ENCODE data around the gene CHPF.
A peak's percentile ranks its signal among the peaks of the same experiment; 100 is the strongest.

Gene CHPF

GRCh38 chr2:219543596-219544358 is at the start of gene CHPF, which contains the start of gene TMEM198:
CHPF (minus strand) TSS chr2:219543809; CDS start chr2:219543538, 271 bp downstream.
TMEM198 (plus strand) TSS chr2:219544028; CDS start chr2:219544728, 700 bp downstream.
- DNase-seq (ENCODE audit: low read depth): peak; percentile 81

DNA sequence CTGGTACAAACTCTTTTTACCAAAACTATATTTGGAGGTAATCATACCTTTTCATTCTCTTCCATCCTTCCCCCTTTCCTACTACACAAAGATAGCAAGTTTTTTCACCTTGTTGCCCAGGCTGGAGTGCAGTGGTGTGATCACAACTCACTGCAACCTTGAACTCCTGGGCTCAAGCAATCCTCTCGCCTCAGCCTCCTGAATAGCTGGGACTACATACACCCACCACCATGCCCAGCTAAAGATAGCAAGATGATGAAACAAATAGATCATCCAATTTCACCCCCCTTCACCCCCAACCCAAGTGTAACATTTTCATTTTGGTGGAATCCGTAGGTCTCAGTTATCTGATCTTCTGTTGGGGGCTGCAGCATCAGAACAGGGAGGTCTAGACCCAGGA is 49.5 kb upstream of the CHPF start:
- no peak for DNase-seq (ENCODE audit: low read depth)

DNA sequence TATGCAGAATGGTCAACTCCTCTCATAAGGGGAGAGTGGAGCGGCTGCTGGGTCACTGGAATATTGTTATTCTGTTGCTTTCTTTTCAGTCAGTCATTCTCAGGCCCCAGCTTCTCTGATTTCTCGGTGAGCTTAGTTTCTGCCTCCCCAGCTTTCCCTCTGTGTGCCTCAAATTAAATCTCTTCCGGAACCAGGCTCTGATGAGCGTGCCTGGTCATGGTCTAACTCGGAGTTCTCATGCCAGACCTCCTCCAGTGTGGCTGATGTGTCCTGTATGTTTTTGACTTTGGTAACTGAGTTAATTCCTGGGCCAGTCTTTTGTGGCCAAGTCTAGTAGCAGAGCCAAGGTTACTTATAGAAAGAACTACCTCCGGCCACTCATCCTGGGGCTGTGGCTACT is 49.1 kb upstream of the CHPF start:
- DNase-seq (ENCODE audit: low read depth): no peak

DNA sequence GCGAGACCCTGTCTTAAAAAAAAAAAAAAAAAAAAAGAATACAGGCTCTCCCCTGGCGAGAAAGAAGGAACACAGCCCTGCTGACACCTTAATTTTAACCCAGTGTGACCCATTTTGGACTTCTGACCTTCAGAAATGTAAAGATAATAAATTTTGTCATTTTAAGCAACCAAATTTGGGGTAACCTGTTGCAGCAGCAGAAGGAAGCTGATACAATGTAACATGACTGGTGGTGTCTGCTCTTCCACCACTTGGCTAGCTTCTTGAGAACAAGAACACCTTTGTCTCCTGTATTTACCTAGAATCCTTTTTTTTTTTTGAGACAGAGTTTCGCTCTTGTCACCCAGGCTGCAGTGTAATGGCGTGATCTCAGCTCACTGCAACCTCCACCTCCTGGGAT is 47.5 kb upstream of the CHPF start:
- DNase-seq (ENCODE audit: low read depth): no peak

GRCh38 chr2:219581346-219581745 is 37.7 kb upstream of the CHPF start:
- DNase-seq (ENCODE audit: low read depth): no peak

DNA sequence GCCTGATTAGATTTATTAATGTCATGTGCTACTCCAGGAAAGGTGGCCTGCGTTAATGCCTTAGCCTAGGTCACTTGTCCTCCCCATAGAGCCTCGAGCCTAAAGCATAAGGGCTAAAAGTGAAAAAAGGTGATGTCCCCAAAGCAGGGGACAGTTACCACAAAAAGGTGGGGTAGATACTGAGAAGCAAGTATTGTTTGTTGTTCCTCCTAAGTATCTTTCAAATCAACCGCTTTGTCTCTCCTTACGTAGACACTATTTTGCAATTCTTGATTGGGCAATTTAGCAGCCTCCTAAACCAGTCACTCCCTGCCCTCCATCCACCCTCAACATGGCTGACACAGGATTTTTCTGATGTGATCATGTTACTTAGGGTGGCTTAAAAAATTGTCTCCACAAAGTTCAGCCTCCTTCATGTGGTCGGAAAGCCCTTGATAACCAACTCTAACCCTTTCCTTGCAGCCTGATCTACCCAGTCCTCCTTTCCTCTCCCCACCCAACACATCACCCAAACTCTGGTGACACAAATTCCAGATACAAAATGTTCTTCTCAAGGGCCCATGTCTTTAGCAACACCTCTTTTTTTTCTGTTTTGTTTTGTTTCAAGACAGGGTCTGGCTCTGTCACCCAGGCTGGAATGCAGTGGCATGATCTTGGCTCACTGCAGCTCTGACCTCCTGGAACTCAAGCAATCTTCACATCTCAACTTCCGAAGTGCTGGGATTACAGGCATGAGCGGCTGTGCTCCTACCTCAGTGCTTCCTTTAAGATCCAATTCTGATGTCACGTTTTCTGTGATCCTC is 35.4 kb upstream of the CHPF start:
- DNase-seq (ENCODE audit: low read depth): no peak

DNA sequence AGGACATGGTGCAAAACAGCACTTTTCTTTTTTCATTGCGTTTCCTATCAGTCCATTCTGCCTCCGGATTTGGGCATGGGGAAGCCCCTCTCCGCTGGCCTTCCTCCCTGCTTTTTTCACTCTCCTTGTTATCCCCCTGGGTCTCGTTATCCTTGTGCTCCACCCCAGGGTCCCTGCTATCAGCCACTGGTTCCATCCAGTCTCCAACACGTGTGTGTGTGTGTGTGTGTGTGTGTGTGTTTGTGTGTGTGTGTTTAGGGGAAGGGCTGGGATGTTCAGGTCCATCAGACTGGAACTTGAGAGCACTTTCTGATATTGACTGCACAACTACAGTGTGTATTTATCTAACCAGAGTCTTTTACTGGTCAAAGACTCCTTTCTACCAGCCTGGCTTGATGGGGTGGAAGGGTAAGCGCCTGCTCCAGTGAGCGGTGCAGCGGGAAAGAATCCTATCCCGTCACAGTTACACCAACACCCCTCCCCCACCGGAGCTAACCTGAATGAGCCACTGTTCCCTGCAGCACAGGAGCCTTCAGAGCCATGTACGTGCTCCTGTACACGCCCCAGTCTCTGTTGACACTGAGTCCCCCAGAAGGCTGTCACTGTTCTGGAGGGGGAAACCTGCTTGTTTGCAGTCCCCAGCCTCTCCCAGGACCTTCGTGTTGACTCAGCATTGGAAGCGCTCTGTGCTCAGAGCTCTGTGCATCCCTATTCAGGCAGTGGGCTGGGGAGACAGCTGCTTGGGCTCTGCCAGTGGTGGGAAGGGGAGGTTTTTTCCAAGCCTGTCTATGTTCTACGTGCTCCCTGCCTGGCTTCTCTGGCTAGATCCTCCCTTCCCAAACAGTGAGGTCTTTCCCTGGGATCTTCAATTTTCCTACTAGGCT is 33.1 kb upstream of the CHPF start:
- DNase-seq (ENCODE audit: low read depth): no peak

- no peak for DNase-seq (ENCODE audit: low read depth)
These were observed 32.2 kb upstream of the CHPF start for GRCh38 chr2:219575566-219576504.

DNA sequence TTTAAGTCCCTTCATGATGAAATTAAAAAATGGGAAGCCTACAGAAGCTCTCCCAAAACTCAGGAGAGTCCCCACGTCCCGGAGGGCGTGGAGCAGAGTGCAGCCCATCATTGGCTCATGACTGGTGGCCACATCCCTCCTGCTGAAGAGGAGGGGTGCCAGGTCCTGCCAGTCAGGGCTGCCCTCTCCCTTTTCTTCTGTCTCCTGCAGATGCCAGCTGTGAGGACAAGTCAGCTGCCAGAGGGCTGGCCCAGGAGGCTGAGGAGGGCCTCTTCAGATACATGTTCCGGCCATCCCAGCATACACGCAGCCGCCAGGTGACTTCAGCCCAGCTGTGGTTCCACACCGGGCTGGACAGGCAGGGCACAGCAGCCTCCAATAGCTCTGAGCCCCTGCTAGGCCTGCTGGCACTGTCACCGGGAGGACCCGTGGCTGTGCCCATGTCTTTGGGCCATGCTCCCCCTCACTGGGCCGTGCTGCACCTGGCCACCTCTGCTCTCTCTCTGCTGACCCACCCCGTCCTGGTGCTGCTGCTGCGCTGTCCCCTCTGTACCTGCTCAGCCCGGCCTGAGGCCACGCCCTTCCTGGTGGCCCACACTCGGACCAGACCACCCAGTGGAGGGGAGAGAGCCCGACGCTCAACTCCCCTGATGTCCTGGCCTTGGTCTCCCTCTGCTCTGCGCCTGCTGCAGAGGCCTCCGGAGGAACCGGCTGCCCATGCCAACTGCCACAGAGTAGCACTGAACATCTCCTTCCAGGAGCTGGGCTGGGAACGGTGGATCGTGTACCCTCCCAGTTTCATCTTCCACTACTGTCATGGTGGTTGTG is 31.1 kb upstream of the CHPF start:
- no peak for DNase-seq (ENCODE audit: low read depth)

- no peak for DNase-seq (ENCODE audit: low read depth)
These were observed 29.6 kb upstream of the CHPF start for GRCh38 chr2:219573166-219573565.

DNA sequence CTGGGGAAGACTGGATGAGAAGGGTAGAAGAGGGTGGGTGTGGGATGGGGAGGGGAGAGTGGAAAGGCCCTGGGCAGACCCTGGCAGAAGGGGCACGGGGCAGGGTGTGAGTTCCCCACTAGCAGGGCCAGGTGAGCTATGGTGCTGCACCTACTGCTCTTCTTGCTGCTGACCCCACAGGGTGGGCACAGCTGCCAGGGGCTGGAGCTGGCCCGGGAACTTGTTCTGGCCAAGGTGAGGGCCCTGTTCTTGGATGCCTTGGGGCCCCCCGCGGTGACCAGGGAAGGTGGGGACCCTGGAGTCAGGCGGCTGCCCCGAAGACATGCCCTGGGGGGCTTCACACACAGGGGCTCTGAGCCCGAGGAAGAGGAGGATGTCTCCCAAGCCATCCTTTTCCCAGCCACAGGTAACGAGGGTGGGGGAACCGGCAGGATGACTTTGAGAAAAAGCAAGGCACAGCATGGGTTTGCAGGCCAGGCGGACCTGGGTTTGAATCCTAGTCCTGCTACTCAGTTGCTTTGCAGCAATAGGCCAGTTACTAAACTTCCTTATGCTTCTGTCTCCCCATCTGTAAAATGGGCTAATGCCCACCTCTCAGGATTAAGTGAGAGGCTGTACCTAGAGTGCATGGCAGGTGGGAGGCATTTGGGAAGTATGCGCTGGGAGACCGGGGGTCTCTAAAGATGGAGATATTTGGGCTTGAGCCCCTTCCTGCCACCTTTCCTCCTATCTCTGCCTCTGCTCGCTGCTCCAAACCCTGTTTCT is 28.8 kb upstream of the CHPF start, which contains the start of gene INHA:
Gene INHA, plus strand, starts transcription at position 74 of the 765 bp plus-strand sequence. Its CDS starts 65 bp downstream, at position 139.
- DNase-seq (ENCODE audit: low read depth): no peak

DNA sequence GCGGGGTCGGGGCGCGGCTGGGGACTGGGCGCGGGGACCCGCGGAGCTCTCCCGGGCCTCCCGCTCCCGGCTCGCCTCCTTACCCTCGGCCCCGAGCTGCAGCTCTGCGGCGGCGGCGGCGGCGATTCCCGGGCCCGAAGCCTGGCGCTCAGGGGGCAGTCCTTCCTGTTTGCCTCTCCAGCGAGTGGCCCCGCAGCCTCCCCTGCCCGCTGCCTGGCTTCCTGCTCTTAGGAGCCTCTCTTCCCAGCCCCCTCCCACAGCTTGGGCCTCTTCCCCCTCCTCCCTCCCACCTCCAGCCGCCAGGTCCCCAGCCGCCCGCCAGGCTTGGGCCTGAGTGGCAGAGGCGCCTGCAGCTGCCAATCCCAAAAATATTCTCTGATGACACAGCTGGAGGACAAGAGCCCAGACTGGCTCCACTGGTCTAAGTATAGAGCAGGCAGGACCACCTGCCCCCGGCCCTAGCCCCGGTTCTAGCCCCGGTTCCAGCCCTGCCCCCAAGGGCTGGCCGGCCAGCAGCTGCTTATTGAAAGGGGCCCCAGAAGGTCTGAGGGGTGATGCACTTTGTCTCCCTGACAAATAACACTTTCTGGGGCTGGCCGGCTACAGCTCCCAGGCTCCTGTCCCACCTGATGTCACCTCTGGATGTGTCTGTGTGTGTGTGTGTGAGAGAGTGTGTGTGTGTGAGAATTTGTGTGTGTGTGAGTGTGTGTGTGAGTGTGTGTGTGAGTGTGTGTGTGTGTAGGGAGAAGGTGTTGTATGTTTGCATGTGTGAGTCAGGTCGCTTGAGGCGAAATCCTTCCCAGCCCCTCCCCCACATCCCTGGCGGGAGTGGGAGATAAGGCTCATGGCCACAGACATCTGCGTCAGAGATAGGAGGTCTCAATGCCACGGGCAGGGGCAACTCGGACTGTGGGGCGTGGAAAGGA is 28.0 kb upstream of the CHPF start, which contains the start of gene OBSL1:
Gene OBSL1, minus strand, starts transcription at position 229 of the 926 bp plus-strand sequence. CDS start 307 bp downstream, outside the sequence.
- no peak for DNase-seq (ENCODE audit: low read depth)

- no peak for DNase-seq (ENCODE audit: low read depth)
These were observed 27.3 kb upstream of the CHPF start for GRCh38 chr2:219570924-219571310.

DNA sequence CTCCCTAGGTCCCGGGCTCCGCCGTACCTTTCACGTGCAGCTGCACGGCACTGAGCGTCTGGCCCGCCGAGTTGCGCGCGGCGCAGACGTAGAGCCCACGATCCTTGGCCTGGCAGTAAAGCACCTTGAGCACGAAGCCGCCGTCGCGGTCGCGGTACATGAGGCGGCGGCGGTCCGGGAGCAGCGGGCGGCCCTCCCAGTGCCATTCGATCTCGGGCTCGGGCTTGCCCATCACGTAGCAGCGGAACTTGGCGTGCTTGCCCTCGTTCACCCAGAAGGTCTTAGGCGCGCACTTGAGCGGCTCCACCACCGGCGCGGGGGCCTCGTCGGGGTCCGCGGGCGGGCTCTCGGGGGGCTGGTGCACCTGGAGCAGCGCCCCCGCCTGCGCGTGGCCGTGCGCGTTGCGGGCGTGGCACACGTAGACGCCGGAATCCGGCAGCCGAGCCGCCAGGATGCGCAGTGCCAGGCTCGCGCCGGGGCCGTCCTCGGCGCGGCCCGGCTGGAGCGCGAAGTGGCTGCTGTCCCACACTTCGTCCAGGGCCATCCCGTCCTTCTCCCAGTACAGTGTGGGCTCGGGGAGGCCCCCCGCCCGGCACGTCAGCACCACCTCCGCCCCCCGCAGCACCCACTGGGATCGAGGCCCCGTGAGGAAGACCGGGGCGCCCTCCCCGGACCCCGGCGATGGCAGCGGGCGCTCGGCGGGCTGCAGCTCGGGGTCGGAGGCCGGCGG is 26.8 kb upstream of the CHPF start:
- no peak for DNase-seq (ENCODE audit: low read depth)

DNA sequence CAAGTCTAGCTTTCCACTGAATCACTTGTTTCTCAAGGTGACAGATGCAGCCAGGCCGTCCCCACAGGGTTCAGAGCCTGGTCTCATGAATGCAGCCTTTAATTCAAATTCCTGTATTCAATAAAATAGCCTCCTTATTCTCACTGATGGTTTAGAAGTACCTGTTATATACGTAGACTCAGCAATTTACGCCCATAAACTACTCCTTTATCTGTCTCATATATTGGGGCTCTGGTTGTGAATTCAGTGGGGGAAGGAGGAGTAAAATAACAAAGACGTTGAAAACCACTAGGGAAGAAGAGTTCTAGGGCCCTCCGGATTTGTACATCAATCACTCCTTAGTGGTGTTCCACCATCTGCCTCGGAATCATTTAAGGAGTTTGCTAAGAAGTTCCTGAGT is 26.0 kb upstream of the CHPF start:
- no peak for DNase-seq (ENCODE audit: low read depth)

DNA sequence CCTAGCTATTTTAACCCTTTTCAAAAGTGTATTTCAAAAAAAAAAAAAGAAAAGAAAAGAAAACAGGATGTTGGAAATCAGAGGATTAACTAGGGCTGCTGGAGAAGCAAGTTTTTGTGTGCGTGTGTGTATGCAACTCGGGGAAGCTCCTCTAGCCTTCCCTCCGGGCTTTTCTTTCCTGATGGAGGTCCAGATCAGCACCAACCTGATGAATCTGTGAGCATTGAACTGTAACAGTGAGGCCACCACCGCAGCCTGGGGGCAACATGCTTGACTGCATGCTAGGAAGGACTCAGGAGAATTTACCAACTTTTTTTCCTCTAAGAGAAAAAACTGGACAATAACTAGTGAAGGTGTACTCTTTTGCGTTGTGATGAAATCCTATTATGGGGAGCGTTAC is 25.4 kb upstream of the CHPF start:
- no peak for DNase-seq (ENCODE audit: low read depth)

DNA sequence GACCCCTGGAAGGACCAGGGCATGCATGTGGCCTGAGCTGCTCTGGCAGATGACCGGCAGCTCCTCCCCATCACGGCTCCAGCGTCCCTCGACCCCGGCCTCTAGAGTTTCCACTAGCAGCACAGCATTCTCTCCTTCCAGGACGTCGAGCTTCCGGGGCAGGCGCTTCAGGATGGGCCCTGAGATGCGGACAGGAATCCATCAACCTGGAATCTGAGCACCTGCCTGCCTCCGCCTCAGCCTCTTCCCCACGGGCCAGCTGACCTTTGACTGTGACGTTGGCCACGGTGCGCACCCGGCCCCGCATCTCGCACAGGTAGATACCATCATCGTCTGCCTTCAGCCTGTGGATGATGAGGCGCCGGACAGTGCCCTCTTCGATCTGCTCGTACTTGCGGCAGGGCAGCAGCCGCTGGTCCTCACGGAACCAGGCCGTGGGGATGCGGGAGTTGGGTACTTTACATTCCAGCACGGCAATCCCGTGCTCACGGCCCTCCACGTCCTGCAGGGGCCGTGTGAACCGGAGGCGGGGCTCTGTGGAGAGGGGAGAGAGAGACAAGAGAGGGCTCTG is 24.3 kb upstream of the CHPF start:
- no peak for DNase-seq (ENCODE audit: low read depth)

Data from stimulated activated CD8-positive, alpha-beta memory T cell treated with anti-CD3 and anti-CD28 coated beads, Interleukin-12 subunit alpha, Interleukin-12 subunit beta, amount 100 ng/mL, for 1 hour (primary cell).